ENCODE results near the gene PKN1. TPM values are rescaled to one million over a fixed set of nuclear protein-coding genes. Genes with fewer than 3 reads are reported as not detected.

Gene PKN1
- total and polyA plus RNA-seq, 9 of the 15 experiments (the other 6 are each of a cell fraction or from before 2014, with no cell fraction given), result 0.30 to 228 (median 77.5) TPM

- TF ChIP-seq GTF2B (IDR thresholded peaks at IDR 0.05; ENCODE audit: extremely low read depth, insufficient read length), result no peak
- TF ChIP-seq PKNOX1 (IDR thresholded peaks at IDR 0.05), result no peak
These were observed 47.6 kb downstream of the PKN1 start (continued) for GRCh38 chr19:14480700-14481079.

- no peak overlapping the region for H3K27ac ChIP-seq (ENCODE audit: extremely low read depth, low read depth, low read length)
- in situ Hi-C loops (cut with MboI) (loop anchor here (10.0 kb wide), 1 partner anchor 608 kb away; the partner anchor contains the start of gene NANOS3), intact Hi-C loops (cut with micrococcal nuclease) (loop anchor here (10.0 kb wide), 2 partner anchors 118 to 288 kb away; no protein-coding TSS in a partner anchor)
- no peaks in the 10 kb centered on the region for H3K9me1 ChIP-seq (ENCODE audit: control insufficient read depth, insufficient read depth, low read length)
- H3K27me3 ChIP-seq (ENCODE audit: control insufficient read depth in 2 of 2, insufficient read depth in 2 of 2, low read length in 2 of 2), result no peaks in the 10 kb centered on the region
- peaks cover 2 to 28% of the 10 kb centered on the region in 2 experiments; a peak in 3 of 5 replicates for H3K4me1 ChIP-seq (replicated peaks in 1 of 2; ENCODE audit: control insufficient read depth in 2 of 2, insufficient read depth in 2 of 2, low read length in 2 of 2)
- H3K36me3 ChIP-seq (ENCODE audit: control insufficient read depth, insufficient read depth, low read length), result peaks cover 19% of the 10 kb centered on the region; the same call in 2 of the 3 replicates
- no peak overlapping the region for H2AFZ ChIP-seq (ENCODE audit: low read depth, low read length)
- whole genome bisulfite sequencing (ENCODE audit: insufficient coverage, low coverage, missing lambda C conversion rate), result 95% methylated on average over 9 of the region's 18 CpGs
- no peaks in the 10 kb centered on the region for H3K79me2 ChIP-seq (ENCODE audit: control insufficient read depth, insufficient read depth, low read length)
- peak; percentile 61 for ATAC-seq
- ChIA-PET POLR2A (interaction anchor here (0.6 to 1.0 kb wide), 3 partner anchors 64 to 761 kb away, joined by 3 read pairs; no protein-coding TSS in a partner anchor), CTCF (ENCODE audit: low intra/inter-chr PET ratio) (no interaction called here)
- peak in 1 of 4 experiments; percentile 40 for DNase-seq (ENCODE audit: extremely low read depth in 1 of 4, low spot score in 3 of 4)
- H3K9ac ChIP-seq (ENCODE audit: insufficient read depth in 1 of 2, low read depth in 2 of 2, low read length in 2 of 2), result peak overlapping the region in 1 of 2 experiments; percentile 76; a peak in 2 of 4 replicates
- no peaks in the 10 kb centered on the region for H4K20me1 ChIP-seq (replicated peaks; ENCODE audit: control insufficient read depth, insufficient read depth, low read length)
- peak; percentile 54 for FAIRE-seq
- no peak overlapping the region for H3K4me3 ChIP-seq
- H3K4me2 ChIP-seq (ENCODE audit: insufficient read depth, low read length), result no peak overlapping the region
- no TSS peak for BruUV-seq (replicated peaks)
- no peaks in the 10 kb centered on the region for H3K9me3 ChIP-seq (replicated peaks; ENCODE audit: control insufficient read depth, insufficient read depth, low read depth, low read length)
- TF ChIP-seq HMGXB4 (CRISPR knock-in tag; IDR thresholded peaks at IDR 0.05), result no peak
- no peak for TF ChIP-seq ZBTB9 (CRISPR knock-in tag; IDR thresholded peaks at IDR 0.05)
- TF ChIP-seq ZNF609 (CRISPR knock-in tag; IDR thresholded peaks at IDR 0.05; ENCODE audit: borderline replicate concordance), result no peak
- TF ChIP-seq RBM14 (IDR thresholded peaks at IDR 0.05; ENCODE audit: borderline replicate concordance, insufficient read depth, low read depth, low read length), result no peak
These were observed 49.3 kb downstream of the PKN1 start for GRCh38 chr19:14482172-14482941.
